ENCODE results near the gene EFCAB12. TPM values are rescaled to one million over a fixed set of nuclear protein-coding genes. Genes with fewer than 3 reads are reported as not detected.

EFCAB12 gene
- total RNA-seq, 1 donor from 2014 or later = 0.61 TPM

DNA sequence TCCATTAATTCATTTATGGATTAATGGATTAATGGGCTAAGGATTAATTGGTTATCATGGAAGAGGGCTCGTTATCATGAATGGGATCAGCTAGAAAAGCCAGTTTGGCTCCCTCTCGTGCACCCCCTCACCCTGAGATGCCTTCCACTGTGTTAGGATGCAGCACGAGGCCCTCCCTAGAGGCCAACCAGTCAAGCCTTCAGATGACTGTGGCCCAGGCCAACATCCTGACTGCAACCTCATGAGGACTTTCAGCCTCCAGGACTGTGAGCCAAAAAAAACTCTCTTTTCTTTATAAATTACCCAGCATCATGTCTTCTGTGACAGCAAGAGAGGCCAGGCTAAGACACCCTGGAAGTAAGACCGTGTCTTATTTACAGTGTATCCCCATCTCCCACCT lies 9.0 kb downstream of the EFCAB12 start:
- no peak for DNase-seq
- Mint-ChIP-seq H3K27me3 (ENCODE audit: unreplicated experiment) (peaks cover 2% of the 10 kb centered on the region), H3K9me3 (ENCODE audit: unreplicated experiment) (peaks cover 3% of the 10 kb centered on the region), H3K4me3 (ENCODE audit: unreplicated experiment) (no peak overlapping the region), H3K36me3 (ENCODE audit: unreplicated experiment) (no peaks in the 10 kb centered on the region), H3K27ac (ENCODE audit: unreplicated experiment) (no peak overlapping the region), H3K4me1 (ENCODE audit: low read depth, unreplicated experiment) (peaks cover 12% of the 10 kb centered on the region)
- TF ChIP-seq, protein P1, sequence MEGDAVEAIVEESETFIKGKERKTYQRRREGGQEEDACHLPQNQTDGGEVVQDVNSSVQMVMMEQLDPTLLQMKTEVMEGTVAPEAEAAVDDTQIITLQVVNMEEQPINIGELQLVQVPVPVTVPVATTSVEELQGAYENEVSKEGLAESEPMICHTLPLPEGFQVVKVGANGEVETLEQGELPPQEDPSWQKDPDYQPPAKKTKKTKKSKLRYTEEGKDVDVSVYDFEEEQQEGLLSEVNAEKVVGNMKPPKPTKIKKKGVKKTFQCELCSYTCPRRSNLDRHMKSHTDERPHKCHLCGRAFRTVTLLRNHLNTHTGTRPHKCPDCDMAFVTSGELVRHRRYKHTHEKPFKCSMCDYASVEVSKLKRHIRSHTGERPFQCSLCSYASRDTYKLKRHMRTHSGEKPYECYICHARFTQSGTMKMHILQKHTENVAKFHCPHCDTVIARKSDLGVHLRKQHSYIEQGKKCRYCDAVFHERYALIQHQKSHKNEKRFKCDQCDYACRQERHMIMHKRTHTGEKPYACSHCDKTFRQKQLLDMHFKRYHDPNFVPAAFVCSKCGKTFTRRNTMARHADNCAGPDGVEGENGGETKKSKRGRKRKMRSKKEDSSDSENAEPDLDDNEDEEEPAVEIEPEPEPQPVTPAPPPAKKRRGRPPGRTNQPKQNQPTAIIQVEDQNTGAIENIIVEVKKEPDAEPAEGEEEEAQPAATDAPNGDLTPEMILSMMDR (IDR thresholded peaks at IDR 0.05; ENCODE audit: partially characterized antibody, unreplicated experiment) = no peak

DNA sequence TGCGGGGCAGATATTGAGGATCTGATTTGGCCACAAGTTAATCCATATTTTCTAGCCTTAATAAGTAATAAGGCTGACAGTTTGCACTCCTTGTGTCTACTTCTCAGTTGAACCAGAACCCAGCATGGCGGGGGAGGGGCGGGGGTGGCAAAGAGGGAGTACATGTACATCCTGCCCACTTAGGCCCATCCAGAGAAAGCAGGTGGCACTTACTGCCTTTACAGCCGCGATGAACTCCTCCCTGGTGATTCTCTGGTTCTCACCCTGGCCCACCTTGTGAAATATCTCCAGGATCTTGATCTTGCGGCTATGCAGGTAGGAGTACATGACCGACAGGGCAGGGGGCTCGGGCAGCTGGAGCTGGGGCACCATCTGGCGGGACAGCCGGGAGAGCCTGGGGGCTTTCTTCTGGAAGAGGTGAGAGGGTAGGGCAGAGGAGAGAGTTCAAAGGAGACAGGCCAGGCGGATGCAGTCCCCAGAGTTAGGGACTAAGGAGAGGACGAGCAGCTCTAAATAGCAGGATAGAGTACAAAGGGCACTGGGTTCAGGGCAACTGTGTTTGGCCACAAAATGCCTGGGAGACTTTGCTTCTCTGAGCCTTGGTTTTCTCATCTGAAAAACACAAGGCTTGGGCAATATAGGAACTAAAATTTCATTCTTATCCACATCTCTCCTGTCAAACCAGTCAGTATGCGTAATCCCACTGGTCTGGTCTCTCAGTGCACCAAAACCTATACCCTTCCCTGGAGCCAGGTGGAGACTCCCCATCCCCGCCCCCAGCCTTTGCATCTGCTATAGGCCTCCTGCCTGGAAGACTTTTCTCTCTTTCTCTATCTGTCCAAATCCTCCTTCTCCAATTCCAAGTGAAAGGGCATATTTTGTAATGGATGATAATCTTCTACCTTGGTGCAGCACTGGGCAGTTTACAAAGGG lies 10.1 kb downstream of the EFCAB12 start:
- Mint-ChIP-seq H3K27ac (ENCODE audit: unreplicated experiment) (no peak overlapping the region), H3K4me3 (ENCODE audit: unreplicated experiment) (no peak overlapping the region), H3K9me3 (ENCODE audit: unreplicated experiment) (peaks cover 3% of the 10 kb centered on the region), H3K27me3 (ENCODE audit: unreplicated experiment) (peaks cover 4% of the 10 kb centered on the region), H3K4me1 (ENCODE audit: low read depth, unreplicated experiment) (peaks cover 12% of the 10 kb centered on the region), H3K36me3 (ENCODE audit: unreplicated experiment) (no peaks in the 10 kb centered on the region)
- TF ChIP-seq, protein P1 (IDR thresholded peaks at IDR 0.05; ENCODE audit: partially characterized antibody, unreplicated experiment) = no peak
- DNase-seq = no peak

DNA sequence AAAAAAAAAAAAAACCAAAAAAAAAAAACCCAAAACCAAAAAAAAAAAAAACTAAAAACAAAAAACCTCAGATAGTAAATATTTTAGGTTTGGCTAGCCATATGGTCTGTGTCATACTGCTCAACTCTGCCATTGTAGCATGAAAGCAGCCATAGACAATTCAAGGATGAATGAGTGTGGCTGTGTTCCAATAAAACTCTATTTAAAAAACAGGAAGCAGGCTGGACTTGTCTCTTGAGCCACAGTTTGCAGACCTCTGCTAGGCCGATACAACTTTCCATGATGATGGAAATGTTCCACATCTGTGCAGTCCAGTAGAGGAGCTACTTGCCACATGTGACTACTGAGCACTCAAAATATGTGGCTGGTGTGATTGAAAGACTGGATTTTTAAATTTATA lies 11.1 kb downstream of the EFCAB12 start:
- Mint-ChIP-seq H3K27me3 (ENCODE audit: unreplicated experiment) (peaks cover 2% of the 10 kb centered on the region), H3K27ac (ENCODE audit: unreplicated experiment) (no peak overlapping the region), H3K4me3 (ENCODE audit: unreplicated experiment) (no peak overlapping the region), H3K4me1 (ENCODE audit: low read depth, unreplicated experiment) (peaks cover 12% of the 10 kb centered on the region), H3K9me3 (ENCODE audit: unreplicated experiment) (peaks cover 3% of the 10 kb centered on the region), H3K36me3 (ENCODE audit: unreplicated experiment) (no peaks in the 10 kb centered on the region)
- no peak for DNase-seq
- TF ChIP-seq, protein P1 (IDR thresholded peaks at IDR 0.05; ENCODE audit: partially characterized antibody, unreplicated experiment) = no peak

DNA sequence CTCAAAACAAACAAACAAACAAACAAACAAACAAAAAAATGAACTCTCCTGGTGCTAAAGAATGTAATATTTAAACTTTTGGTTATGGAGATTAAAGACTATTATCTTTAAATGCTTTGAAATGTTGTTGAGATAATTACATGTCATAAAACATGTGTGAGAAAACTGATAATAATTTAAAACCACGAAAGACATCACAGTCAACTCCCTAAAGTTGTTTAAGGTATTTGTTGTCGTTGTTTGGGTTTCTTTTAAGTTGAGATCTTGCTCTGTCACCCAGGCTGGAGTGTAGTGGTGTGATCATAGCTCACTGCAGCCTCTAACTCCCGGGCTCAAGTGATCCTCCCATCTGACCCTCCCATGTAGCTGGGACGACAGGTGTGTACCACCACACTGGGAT lies 12.0 kb downstream of the EFCAB12 start:
- H3K4me3 Mint-ChIP-seq (ENCODE audit: unreplicated experiment) = no peak overlapping the region
- H3K27ac Mint-ChIP-seq (ENCODE audit: unreplicated experiment) = no peak overlapping the region
- TF ChIP-seq, protein P1 (IDR thresholded peaks at IDR 0.05; ENCODE audit: partially characterized antibody, unreplicated experiment) = no peak
- DNase-seq = no peak
- H3K36me3 Mint-ChIP-seq (ENCODE audit: unreplicated experiment) = no peaks in the 10 kb centered on the region
- H3K9me3 Mint-ChIP-seq (ENCODE audit: unreplicated experiment) = peaks cover 2% of the 10 kb centered on the region
- H3K4me1 Mint-ChIP-seq (ENCODE audit: low read depth, unreplicated experiment) = peaks cover 12% of the 10 kb centered on the region
- peaks cover 2% of the 10 kb centered on the region for H3K27me3 Mint-ChIP-seq (ENCODE audit: unreplicated experiment)

DNA sequence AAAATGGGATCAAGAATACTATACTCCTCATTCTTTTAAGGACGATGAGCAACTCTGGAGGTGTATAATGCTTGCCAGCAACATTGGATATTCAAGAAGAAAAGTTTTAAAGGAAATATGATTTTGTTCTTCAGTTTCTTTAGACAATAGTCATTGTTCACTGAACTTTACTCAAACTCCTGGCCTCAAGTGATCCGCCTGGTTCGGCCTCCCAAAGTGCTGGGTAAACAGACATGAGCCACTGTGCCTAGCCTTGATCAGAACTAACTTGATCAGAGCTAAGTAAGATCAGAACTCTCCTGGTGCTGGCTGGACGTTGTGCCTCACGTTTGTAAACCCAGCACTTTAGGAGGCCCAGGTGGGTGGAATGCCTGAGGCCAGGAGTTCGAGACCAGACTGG lies 12.6 kb downstream of the EFCAB12 start:
- DNase-seq = no peak
- Mint-ChIP-seq H3K4me1 (ENCODE audit: low read depth, unreplicated experiment) (peaks cover 12% of the 10 kb centered on the region), H3K9me3 (ENCODE audit: unreplicated experiment) (peaks cover 3% of the 10 kb centered on the region), H3K27me3 (ENCODE audit: unreplicated experiment) (peaks cover 2% of the 10 kb centered on the region), H3K4me3 (ENCODE audit: unreplicated experiment) (no peak overlapping the region), H3K27ac (ENCODE audit: unreplicated experiment) (no peak overlapping the region), H3K36me3 (ENCODE audit: unreplicated experiment) (no peaks in the 10 kb centered on the region)
- TF ChIP-seq, protein P1 (IDR thresholded peaks at IDR 0.05; ENCODE audit: partially characterized antibody, unreplicated experiment) = no peak

Measured in glutamatergic neuron (in vitro differentiated cells).